Large intestine (tissue), 1 donor: Measurements from ENCODE around the gene PNKD. TPM values are rescaled to one million over a fixed set of nuclear protein-coding genes. Genes with fewer than 3 reads are reported as not detected.

Experiments used
- polyA plus RNA-seq: library from polyadenylated mRNA; unstranded; fragments of 120-200 nt; gene quantifications from one replicate; pipeline ENCODE4 v1.2.1, GENCODE V29; 2013

PNKD gene
- polyA plus RNA-seq, 1 donor = 103 TPM

Other genes with a start within 250 kb of the PNKD start
- 0.69 TPM for gene RUFY4, start 201.3 kb upstream of the PNKD start, polyA plus RNA-seq
- 0.12 TPM for gene CXCR2, start 144.5 kb upstream of the PNKD start, polyA plus RNA-seq
- 0.01 TPM for gene CXCR1, start 103.6 kb upstream of the PNKD start, polyA plus RNA-seq
- 269 TPM for gene ARPC2, start 53.3 kb upstream of the PNKD start, polyA plus RNA-seq
- 3.9 TPM for gene GPBAR1, start 9.5 kb upstream of the PNKD start, polyA plus RNA-seq
- gene AAMP, start 382 bp upstream of the PNKD start, polyA plus RNA-seq = 105 TPM
- 236 TPM for gene TMBIM1, start 22.0 kb downstream of the PNKD start, polyA plus RNA-seq
- 0.12 TPM for gene CATIP, start 86.3 kb downstream of the PNKD start, polyA plus RNA-seq
- gene SLC11A1, start 111.8 kb downstream of the PNKD start, polyA plus RNA-seq = 0.84 TPM
- gene CTDSP1, start 129.3 kb downstream of the PNKD start, polyA plus RNA-seq = 177 TPM
- 498 TPM for gene VIL1, start 148.6 kb downstream of the PNKD start, polyA plus RNA-seq